Neural crest cell (in vitro differentiated cells): Measurements from ENCODE around the gene SLC9A3. TPM values are rescaled to one million over a fixed set of nuclear protein-coding genes. Genes with fewer than 3 reads are reported as not detected.

Experiments used
- DNase-seq: peaks from one replicate; pipeline ENCODE4 v3.0.0; 2021; ENCODE audit warnings: low read depth, mixed read lengths, low spot score
- H3K27ac Mint-ChIP-seq: one replicate; pipeline ENCODE4 v1.8.0; 2021; ENCODE audit warnings: mild to moderate bottlenecking, mixed read lengths; ENCODE audit not compliant: unreplicated experiment
- H3K27me3 Mint-ChIP-seq: 2 replicates; pipeline ENCODE4 v1.8.0; 2021; ENCODE audit warnings: low read depth, mild to moderate bottlenecking, mixed read lengths
- H3K36me3 Mint-ChIP-seq: 2 replicates; pipeline ENCODE4 v1.8.0; 2021; ENCODE audit warnings: low read depth, mild to moderate bottlenecking, mixed read lengths
- H3K4me1 Mint-ChIP-seq: 2 replicates; pipeline ENCODE4 v1.8.0; 2021; ENCODE audit warnings: mixed read lengths
- H3K4me3 Mint-ChIP-seq: one replicate; pipeline ENCODE4 v1.8.0; 2021; ENCODE audit warnings: mild to moderate bottlenecking, mixed read lengths
- H3K9me3 Mint-ChIP-seq: 2 replicates; pipeline ENCODE4 v1.8.0; 2021; ENCODE audit warnings: mixed read lengths
- CTCF ChIP-seq: fragments of 200-600 bp; sonication (generic); conservative IDR thresholded peaks from 2 replicates; pipeline ENCODE4 v1.5.0; 2021; ENCODE audit warnings: antibody characterized with exemption, mild to moderate bottlenecking
- total RNA-seq: library from RNA; stranded (reverse); gene quantifications from 2 replicates; pipeline ENCODE4 v1.2.1, GENCODE V29; 2021

The SLC9A3 gene
- total RNA-seq, 1 donor from 2014 or later, result 1.5 TPM

GRCh38 chr5:516980-517379 is 7.3 kb downstream of the SLC9A3 start:
- no peak overlapping the region for H3K4me3 Mint-ChIP-seq
- H3K27ac Mint-ChIP-seq, result no peak overlapping the region
- DNase-seq, result no peak
- H3K4me1 Mint-ChIP-seq, result no peaks in the 10 kb centered on the region
- TF ChIP-seq CTCF, result no peak
- H3K9me3 Mint-ChIP-seq, result peaks cover 9% of the 10 kb centered on the region
- peaks cover 52% of the 10 kb centered on the region for H3K27me3 Mint-ChIP-seq
- H3K36me3 Mint-ChIP-seq, result no peaks in the 10 kb centered on the region

GRCh38 chr5:516338-516925 is 7.8 kb downstream of the SLC9A3 start:
- Mint-ChIP-seq H3K27me3 (peaks cover 50% of the 10 kb centered on the region), H3K4me3 (no peak overlapping the region)

GRCh38 chr5:515273-515836 is 8.9 kb downstream of the SLC9A3 start:
- Mint-ChIP-seq H3K4me3 (no peak overlapping the region), H3K36me3 (no peaks in the 10 kb centered on the region), H3K27me3 (peaks cover 49% of the 10 kb centered on the region), H3K9me3 (peaks cover 9% of the 10 kb centered on the region), H3K4me1 (no peaks in the 10 kb centered on the region), H3K27ac (no peak overlapping the region)
- TF ChIP-seq CTCF, result no peak
- no peak for DNase-seq

More at GRCh38 chr5:516338-516925, 7.8 kb downstream of the SLC9A3 start:
- DNase-seq, result no peak
- no peak for TF ChIP-seq CTCF
- H3K27ac Mint-ChIP-seq, result no peak overlapping the region
- H3K36me3 Mint-ChIP-seq, result no peaks in the 10 kb centered on the region
- H3K9me3 Mint-ChIP-seq, result peaks cover 9% of the 10 kb centered on the region
- no peaks in the 10 kb centered on the region for H3K4me1 Mint-ChIP-seq

GRCh38 chr5:514673-515072 is 9.6 kb downstream of the SLC9A3 start:
- DNase-seq, result no peak
- Mint-ChIP-seq H3K4me1 (no peaks in the 10 kb centered on the region), H3K27ac (no peak overlapping the region), H3K9me3 (peaks cover 9% of the 10 kb centered on the region), H3K27me3 (peaks cover 49% of the 10 kb centered on the region), H3K36me3 (no peaks in the 10 kb centered on the region), H3K4me3 (no peak overlapping the region)
- TF ChIP-seq CTCF, result no peak

GRCh38 chr5:514101-514485 is 10.2 kb downstream of the SLC9A3 start:
- Mint-ChIP-seq H3K9me3 (peaks cover 9% of the 10 kb centered on the region), H3K4me3 (no peak overlapping the region), H3K27me3 (peaks cover 49% of the 10 kb centered on the region), H3K36me3 (no peaks in the 10 kb centered on the region), H3K4me1 (no peaks in the 10 kb centered on the region), H3K27ac (no peak overlapping the region)
- no peak for DNase-seq
- TF ChIP-seq CTCF, result no peak
